GM12865 (cell line): ENCODE results near the gene MYL10.
"Not testable (repeated sequence)": the region's sequence is repeated elsewhere in the genome, so short reads cannot be mapped to it uniquely, and the experiment has no call there.

Experiments used
- DNase-seq: peaks from one replicate; pipeline ENCODE4 v3.0.0; 2010; ENCODE audit warnings: low read depth
- H3K4me3 ChIP-seq: 2 replicates; pipeline ENCODE4 v1.5.1; 2011; ENCODE audit warnings: mild to moderate bottlenecking, low read depth, low read length, control low read depth
- CTCF ChIP-seq: IDR thresholded peaks from 2 replicates; pipeline ENCODE4 v1.5.1; 2011; ENCODE audit warnings: low read length, control low read depth, low read depth, inconsistent platforms; ENCODE audit not compliant: insufficient read depth; ENCODE audit errors: missing control alignments

MYL10 gene

GRCh38 chr7:101614939-101615302 lies 14.2 kb downstream of the MYL10 start:
- DNase-seq: no peak
- H3K4me3 ChIP-seq: no peak overlapping the region
- no peak for TF ChIP-seq CTCF

GRCh38 chr7:101614098-101614938 lies 14.8 kb downstream of the MYL10 start:
- no peak overlapping the region for H3K4me3 ChIP-seq
- DNase-seq: no peak
- TF ChIP-seq CTCF: no peak

GRCh38 chr7:101612885-101613515 lies 16.1 kb downstream of the MYL10 start:
- no peak for TF ChIP-seq CTCF
- DNase-seq: no peak
- H3K4me3 ChIP-seq: no peak overlapping the region

GRCh38 chr7:101608772-101609713 lies 20.1 kb downstream of the MYL10 start:
- TF ChIP-seq CTCF: no peak
- no peak overlapping the region for H3K4me3 ChIP-seq
- no peak for DNase-seq

GRCh38 chr7:101606498-101606923 lies 22.6 kb downstream of the MYL10 start:
- no peak for DNase-seq
- no peak for TF ChIP-seq CTCF
- H3K4me3 ChIP-seq: no peak overlapping the region

- DNase-seq: no peak
- no peak for TF ChIP-seq CTCF
- no peak overlapping the region for H3K4me3 ChIP-seq
Observed at GRCh38 chr7:101605611-101606497, 23.2 kb downstream of the MYL10 start.

- not testable (repeated sequence) for H3K4me3 ChIP-seq, DNase-seq
Observed at GRCh38 chr7:101604934-101605332, 24.2 kb downstream of the MYL10 start.
